HG02884 (cell line): ENCODE results near the gene DNAAF5.
"Not testable (repeated sequence)": the region's sequence is repeated elsewhere in the genome, so short reads cannot be mapped to it uniquely, and the experiment has no call there.

ENCODE experiments used
- ATAC-seq: cut with Tn5 transposase; IDR thresholded peaks from one replicate; pipeline ENCODE4 v1.9.1; 2021; ENCODE audit warnings: mild to moderate bottlenecking, moderate library complexity; ENCODE audit not compliant: unreplicated experiment

The DNAAF5 gene

GRCh38 chr7:729140-730000 is 2.9 kb downstream of the DNAAF5 start:
- no peak for ATAC-seq

- ATAC-seq, result no peak
These were observed 4.3 kb downstream of the DNAAF5 start for GRCh38 chr7:730501-731439.

GRCh38 chr7:731440-732085 is 5.1 kb downstream of the DNAAF5 start:
- ATAC-seq, result no peak

GRCh38 chr7:732094-732541 is 5.6 kb downstream of the DNAAF5 start:
- no peak for ATAC-seq

GRCh38 chr7:732556-732955 is 6.1 kb downstream of the DNAAF5 start:
- no peak for ATAC-seq

- no peak for ATAC-seq
These were observed 7.7 kb downstream of the DNAAF5 start for GRCh38 chr7:734214-734613.

GRCh38 chr7:734808-735207 is 8.3 kb downstream of the DNAAF5 start:
- no peak for ATAC-seq

GRCh38 chr7:738241-738640 is 11.7 kb downstream of the DNAAF5 start:
- ATAC-seq, result no peak

GRCh38 chr7:738723-739454 is 12.4 kb downstream of the DNAAF5 start:
- no peak for ATAC-seq

- no peak for ATAC-seq
These were observed 13.0 kb downstream of the DNAAF5 start for GRCh38 chr7:739455-739982.

GRCh38 chr7:739983-740942 is 13.8 kb downstream of the DNAAF5 start:
- ATAC-seq, result no peak

GRCh38 chr7:741191-741671 is 14.7 kb downstream of the DNAAF5 start:
- ATAC-seq, result no peak

GRCh38 chr7:741850-742249 is 15.4 kb downstream of the DNAAF5 start:
- ATAC-seq, result no peak

- no peak for ATAC-seq
These were observed 16.3 kb downstream of the DNAAF5 start for GRCh38 chr7:742791-743190.

GRCh38 chr7:743341-744127 is 17.0 kb downstream of the DNAAF5 start:
- not testable (repeated sequence) for ATAC-seq

- ATAC-seq, result not testable (repeated sequence)
These were observed 17.6 kb downstream of the DNAAF5 start for GRCh38 chr7:744128-744520.

GRCh38 chr7:744854-745430 is 18.4 kb downstream of the DNAAF5 start:
- no peak for ATAC-seq
